ENCODE data around the gene KCNN3. TPM values are rescaled to one million over a fixed set of nuclear protein-coding genes. Genes with fewer than 3 reads are reported as not detected.

KCNN3 gene
- total RNA-seq, 6 experiments from 2014 or later, result not detected

DNA sequence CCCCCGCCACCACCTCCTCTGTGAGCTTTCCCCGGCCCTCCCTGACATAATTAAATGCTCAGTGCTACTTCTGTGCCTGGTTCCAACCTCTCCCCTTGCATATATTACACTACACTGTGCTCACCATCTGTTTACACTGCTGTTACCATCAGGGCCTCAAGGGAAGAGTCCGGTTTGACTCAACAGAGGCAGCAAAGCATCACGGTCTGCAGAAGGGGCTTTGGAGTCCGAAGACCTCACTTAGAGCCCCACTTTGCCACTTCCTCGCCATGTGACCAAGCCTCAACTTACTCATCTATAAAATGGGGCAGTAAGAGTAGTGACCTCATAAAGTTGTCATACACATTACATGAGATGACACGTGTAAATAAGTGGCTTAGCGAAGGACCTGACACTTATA is 27.4 kb downstream of the KCNN3 start:
- Mint-ChIP-seq H3K4me3 (no peak overlapping the region), H3K4me1 (ENCODE audit: low read depth) (peaks cover 12% of the 10 kb centered on the region), H3K27me3 (ENCODE audit: insufficient read depth) (peaks cover 60% of the 10 kb centered on the region), H3K9me3 (no peaks in the 10 kb centered on the region), H3K27ac (no peak overlapping the region), H3K36me3 (ENCODE audit: low read depth) (no peaks in the 10 kb centered on the region)
- TF ChIP-seq CTCF (IDR thresholded peaks at IDR 0.05), result no peak
- DNase-seq, result no peak

DNA sequence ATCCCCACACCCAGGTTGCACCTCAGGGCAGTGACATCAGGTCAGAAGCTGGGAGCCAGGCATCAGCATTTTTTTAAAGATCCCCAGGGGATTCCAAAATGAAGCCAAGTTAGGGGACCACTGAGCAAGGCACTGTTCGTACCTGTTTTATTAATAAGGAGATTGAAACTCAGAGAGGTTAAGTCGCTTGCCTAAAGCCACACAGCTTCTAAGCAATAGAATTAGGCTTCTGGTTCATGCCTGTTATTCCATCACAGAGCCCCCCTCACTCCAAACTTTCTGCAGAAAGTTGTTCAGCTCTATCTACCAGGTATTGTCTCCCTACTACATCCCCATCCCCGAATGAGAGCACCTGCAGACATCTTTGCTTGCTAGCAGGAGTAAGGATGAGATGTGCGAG is 28.7 kb downstream of the KCNN3 start:
- Mint-ChIP-seq H3K27me3 (ENCODE audit: insufficient read depth) (peaks cover 62% of the 10 kb centered on the region), H3K4me3 (no peak overlapping the region), H3K9me3 (no peaks in the 10 kb centered on the region), H3K27ac (no peak overlapping the region), H3K4me1 (ENCODE audit: low read depth) (peaks cover 12% of the 10 kb centered on the region), H3K36me3 (ENCODE audit: low read depth) (no peaks in the 10 kb centered on the region)
- TF ChIP-seq CTCF (IDR thresholded peaks at IDR 0.05), result no peak
- no peak for DNase-seq

- Mint-ChIP-seq H3K27ac (no peak overlapping the region), H3K9me3 (no peaks in the 10 kb centered on the region), H3K36me3 (ENCODE audit: low read depth) (no peaks in the 10 kb centered on the region), H3K4me3 (no peak overlapping the region), H3K4me1 (ENCODE audit: low read depth) (peaks cover 12% of the 10 kb centered on the region), H3K27me3 (ENCODE audit: insufficient read depth) (peaks cover 59% of the 10 kb centered on the region)
- no peak for DNase-seq
- TF ChIP-seq CTCF (IDR thresholded peaks at IDR 0.05), result no peak
Observed at GRCh38 chr1:154840269-154841176, 29.6 kb downstream of the KCNN3 start.

DNA sequence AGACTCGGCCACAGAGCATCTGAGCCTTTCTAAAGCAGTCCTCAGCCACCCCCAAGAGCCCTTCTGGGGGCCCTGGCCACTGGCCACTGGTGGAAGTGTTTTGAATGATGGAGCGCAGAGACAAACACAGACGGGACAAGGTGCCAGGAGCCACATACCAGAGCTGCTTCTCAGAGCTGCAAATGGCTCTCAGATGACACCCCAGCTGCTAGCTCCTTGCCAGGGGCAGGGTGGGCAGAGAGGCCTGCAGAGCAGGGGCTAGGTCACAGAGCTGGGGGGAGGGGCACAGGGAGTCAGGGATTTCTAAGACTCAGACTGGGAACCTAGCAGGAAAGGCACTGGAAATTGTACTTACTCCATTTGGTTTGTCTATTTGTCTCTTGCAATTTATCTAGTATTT is 30.4 kb downstream of the KCNN3 start:
- Mint-ChIP-seq H3K27ac (no peak overlapping the region), H3K9me3 (no peaks in the 10 kb centered on the region), H3K27me3 (ENCODE audit: insufficient read depth) (peaks cover 56% of the 10 kb centered on the region), H3K4me3 (no peak overlapping the region), H3K4me1 (ENCODE audit: low read depth) (peaks cover 12% of the 10 kb centered on the region), H3K36me3 (ENCODE audit: low read depth) (no peaks in the 10 kb centered on the region)
- no peak for TF ChIP-seq CTCF (IDR thresholded peaks at IDR 0.05)
- no peak for DNase-seq

GRCh38 chr1:154838988-154839387 is 31.1 kb downstream of the KCNN3 start:
- H3K4me3 Mint-ChIP-seq, result no peak overlapping the region
- no peak overlapping the region for H3K27ac Mint-ChIP-seq
- no peaks in the 10 kb centered on the region for H3K36me3 Mint-ChIP-seq (ENCODE audit: low read depth)
- no peak for DNase-seq
- no peak for TF ChIP-seq CTCF (IDR thresholded peaks at IDR 0.05)
- H3K27me3 Mint-ChIP-seq (ENCODE audit: insufficient read depth), result peaks cover 56% of the 10 kb centered on the region
- no peaks in the 10 kb centered on the region for H3K9me3 Mint-ChIP-seq
- H3K4me1 Mint-ChIP-seq (ENCODE audit: low read depth), result peaks cover 12% of the 10 kb centered on the region
